Spleen (tissue), 7 donors: ENCODE data around the gene CLDN17.

ENCODE experiments used
- POLR2A ChIP-seq, 3 donors: fragments of 450-650 bp; IDR thresholded peaks; one replicate each; pipeline ENCODE4 v1.5.1; 2017; ENCODE audit warnings: antibody characterized with exemption in 3 of 3, mild to moderate bottlenecking in 1 of 3
- TF ChIP-seq, protein P1 (sequence below), 11 experiments: fragments of 200-600 bp in 7 of 11; fragments of 450-650 bp in 4 of 11; sonication (generic) in 4 of 11; IDR thresholded peaks in 8 of 11; conservative IDR thresholded peaks in 3 of 11; 1 replicate in 7 of 11; 2 replicates in 4 of 11; pipeline versions ENCODE4 v1.4.0 to v1.8.0; 2016 to 2021; ENCODE audit warnings: antibody characterized with exemption in 11 of 11, inconsistent platforms in 4 of 11, mild to moderate bottlenecking in 1 of 11
- donor health status: DM: no; HTN: no; CAD: no; lungs with moderate emphysema.
- donor health status: DM: no; HTN: no; CAD: no.
- donor health status: DM: no; HTN: no; CAD: no.

- TF ChIP-seq, protein P1, sequence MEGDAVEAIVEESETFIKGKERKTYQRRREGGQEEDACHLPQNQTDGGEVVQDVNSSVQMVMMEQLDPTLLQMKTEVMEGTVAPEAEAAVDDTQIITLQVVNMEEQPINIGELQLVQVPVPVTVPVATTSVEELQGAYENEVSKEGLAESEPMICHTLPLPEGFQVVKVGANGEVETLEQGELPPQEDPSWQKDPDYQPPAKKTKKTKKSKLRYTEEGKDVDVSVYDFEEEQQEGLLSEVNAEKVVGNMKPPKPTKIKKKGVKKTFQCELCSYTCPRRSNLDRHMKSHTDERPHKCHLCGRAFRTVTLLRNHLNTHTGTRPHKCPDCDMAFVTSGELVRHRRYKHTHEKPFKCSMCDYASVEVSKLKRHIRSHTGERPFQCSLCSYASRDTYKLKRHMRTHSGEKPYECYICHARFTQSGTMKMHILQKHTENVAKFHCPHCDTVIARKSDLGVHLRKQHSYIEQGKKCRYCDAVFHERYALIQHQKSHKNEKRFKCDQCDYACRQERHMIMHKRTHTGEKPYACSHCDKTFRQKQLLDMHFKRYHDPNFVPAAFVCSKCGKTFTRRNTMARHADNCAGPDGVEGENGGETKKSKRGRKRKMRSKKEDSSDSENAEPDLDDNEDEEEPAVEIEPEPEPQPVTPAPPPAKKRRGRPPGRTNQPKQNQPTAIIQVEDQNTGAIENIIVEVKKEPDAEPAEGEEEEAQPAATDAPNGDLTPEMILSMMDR (IDR thresholded peaks at IDR 0.05 in 8 of 11, conservative IDR thresholded peaks at IDR 0.05 in 3 of 11): no peak
- TF ChIP-seq POLR2A (IDR thresholded peaks at IDR 0.05): no peak
Measured at GRCh38 chr21:30138483-30138882, 28.1 kb downstream of the CLDN17 start.
